Measurements from ENCODE around the gene SLC25A24. TPM values are rescaled to one million over a fixed set of nuclear protein-coding genes. Genes with fewer than 3 reads are reported as not detected.
"Not testable (repeated sequence)": the region's sequence is repeated elsewhere in the genome, so short reads cannot be mapped to it uniquely, and the experiment has no call there.

Gene SLC25A24
- total RNA-seq, 2 donors from 2014 or later: 8.8 to 17.3 TPM

GRCh38 chr1:108190001-108190634 lies 10.0 kb downstream of the SLC25A24 start:
- DNase-seq (ENCODE audit: low spot score) (no peak), ATAC-seq (no peak)
- Mint-ChIP-seq H3K4me1 (ENCODE audit: low read depth in 2 of 2) (no peaks in the 10 kb centered on the region), H3K27me3 (no peaks in the 10 kb centered on the region), H3K4me3 (no peak overlapping the region), H3K9me3 (peaks cover 6% of the 10 kb centered on the region), H3K36me3 (peaks cover 19% of the 10 kb centered on the region), H3K27ac (no peak overlapping the region)

- H3K27me3 Mint-ChIP-seq: no peaks in the 10 kb centered on the region
- peaks cover 6% of the 10 kb centered on the region for H3K9me3 Mint-ChIP-seq
- ATAC-seq (no peak), DNase-seq (ENCODE audit: low spot score) (no peak)
- H3K36me3 Mint-ChIP-seq: peaks cover 19% of the 10 kb centered on the region
- H3K4me3 Mint-ChIP-seq: no peak overlapping the region
- H3K4me1 Mint-ChIP-seq (ENCODE audit: low read depth in 2 of 2): no peaks in the 10 kb centered on the region
- no peak overlapping the region for H3K27ac Mint-ChIP-seq
These were observed 11.3 kb downstream of the SLC25A24 start for GRCh38 chr1:108188801-108189200.

- peaks cover 6 to 18% of the 10 kb centered on the region in 2 donors for H3K4me1 Mint-ChIP-seq (ENCODE audit: low read depth in 2 of 2)
- no peak overlapping the region for H3K27ac Mint-ChIP-seq
These were observed 17.0 kb downstream of the SLC25A24 start for GRCh38 chr1:108182959-108183700.

GRCh38 chr1:108179018-108179417 lies 21.1 kb downstream of the SLC25A24 start:
- no peak overlapping the region for H3K4me3 Mint-ChIP-seq
- no peaks in the 10 kb centered on the region for H3K27me3 Mint-ChIP-seq

More at GRCh38 chr1:108182959-108183700, 17.0 kb downstream of the SLC25A24 start:
- Mint-ChIP-seq H3K4me3 (no peak overlapping the region), H3K36me3 (peaks cover 34% of the 10 kb centered on the region), H3K9me3 (peaks cover 2% of the 10 kb centered on the region), H3K27me3 (no peaks in the 10 kb centered on the region)
- no peak for ATAC-seq
- DNase-seq (ENCODE audit: low spot score): no peak

GRCh38 chr1:108162409-108162808 lies 37.7 kb downstream of the SLC25A24 start:
- not testable (repeated sequence) for ATAC-seq; H3K9me3 Mint-ChIP-seq; H3K27me3 Mint-ChIP-seq; H3K36me3 Mint-ChIP-seq; H3K4me1 Mint-ChIP-seq (ENCODE audit: low read depth in 2 of 2); H3K4me3 Mint-ChIP-seq; H3K27ac Mint-ChIP-seq; DNase-seq (ENCODE audit: low spot score)

More at GRCh38 chr1:108179018-108179417, 21.1 kb downstream of the SLC25A24 start:
- Mint-ChIP-seq H3K36me3 (peaks cover 45% of the 10 kb centered on the region), H3K9me3 (no peaks in the 10 kb centered on the region), H3K27ac (no peak overlapping the region), H3K4me1 (ENCODE audit: low read depth in 2 of 2) (peaks cover 20 to 27% of the 10 kb centered on the region in 2 donors)
- DNase-seq (ENCODE audit: low spot score) (no peak), ATAC-seq (no peak)

- not testable (repeated sequence) for H3K9me3 Mint-ChIP-seq; H3K4me1 Mint-ChIP-seq (ENCODE audit: low read depth in 2 of 2); H3K27ac Mint-ChIP-seq; ATAC-seq; H3K4me3 Mint-ChIP-seq; H3K27me3 Mint-ChIP-seq; H3K36me3 Mint-ChIP-seq; DNase-seq (ENCODE audit: low spot score)
These were observed 40.2 kb downstream of the SLC25A24 start for GRCh38 chr1:108159951-108160350.

GRCh38 chr1:108158893-108159453 lies 41.2 kb downstream of the SLC25A24 start:
- Mint-ChIP-seq H3K27me3 (no peaks in the 10 kb centered on the region), H3K36me3 (no peaks in the 10 kb centered on the region), H3K4me3 (no peak overlapping the region), H3K4me1 (ENCODE audit: low read depth in 2 of 2) (no peaks in the 10 kb centered on the region), H3K27ac (no peak overlapping the region), H3K9me3 (no peaks in the 10 kb centered on the region)
- DNase-seq (ENCODE audit: low spot score) (no peak), ATAC-seq (no peak)

- ATAC-seq (no peak), DNase-seq (ENCODE audit: low spot score) (no peak)
- no peaks in the 10 kb centered on the region for H3K36me3 Mint-ChIP-seq
- no peaks in the 10 kb centered on the region for H3K4me1 Mint-ChIP-seq (ENCODE audit: low read depth in 2 of 2)
- H3K27ac Mint-ChIP-seq: no peak overlapping the region
- H3K4me3 Mint-ChIP-seq: no peak overlapping the region
- H3K9me3 Mint-ChIP-seq: no peaks in the 10 kb centered on the region
- no peaks in the 10 kb centered on the region for H3K27me3 Mint-ChIP-seq
These were observed 45.8 kb downstream of the SLC25A24 start for GRCh38 chr1:108154314-108154713.

GRCh38 chr1:108152782-108153222 lies 47.3 kb downstream of the SLC25A24 start:
- Mint-ChIP-seq H3K4me1 (ENCODE audit: low read depth in 2 of 2) (no peaks in the 10 kb centered on the region), H3K27ac (no peak overlapping the region), H3K4me3 (no peak overlapping the region), H3K9me3 (no peaks in the 10 kb centered on the region), H3K27me3 (no peaks in the 10 kb centered on the region), H3K36me3 (no peaks in the 10 kb centered on the region)
- DNase-seq (ENCODE audit: low spot score) (no peak), ATAC-seq (no peak)

- no peak for ATAC-seq
- Mint-ChIP-seq H3K27me3 (no peaks in the 10 kb centered on the region), H3K36me3 (peaks cover 11% of the 10 kb centered on the region), H3K4me1 (ENCODE audit: low read depth in 2 of 2) (no peaks in the 10 kb centered on the region), H3K9me3 (no peaks in the 10 kb centered on the region), H3K27ac (no peak overlapping the region), H3K4me3 (no peak overlapping the region)
- no peak for DNase-seq (ENCODE audit: low spot score)
These were observed 48.6 kb downstream of the SLC25A24 start for GRCh38 chr1:108151548-108151947.

GRCh38 chr1:108149796-108150467 lies 50.2 kb downstream of the SLC25A24 start:
- Mint-ChIP-seq H3K27ac (no peak overlapping the region), H3K9me3 (peaks cover 3% of the 10 kb centered on the region), H3K27me3 (no peaks in the 10 kb centered on the region), H3K4me1 (ENCODE audit: low read depth in 2 of 2) (no peaks in the 10 kb centered on the region), H3K36me3 (peaks cover 20% of the 10 kb centered on the region), H3K4me3 (no peak overlapping the region)
- no peak for DNase-seq (ENCODE audit: low spot score)
- ATAC-seq: no peak

GRCh38 chr1:108144569-108144968 lies 55.6 kb downstream of the SLC25A24 start:
- not testable (repeated sequence) for H3K4me3 Mint-ChIP-seq; H3K27me3 Mint-ChIP-seq; H3K4me1 Mint-ChIP-seq (ENCODE audit: low read depth in 2 of 2); H3K9me3 Mint-ChIP-seq; DNase-seq (ENCODE audit: low spot score); ATAC-seq; H3K27ac Mint-ChIP-seq
- peaks cover 40% of the 10 kb centered on the region for H3K36me3 Mint-ChIP-seq

GRCh38 chr1:108142773-108143394 lies 57.3 kb downstream of the SLC25A24 start:
- Mint-ChIP-seq H3K9me3 (peaks cover 3% of the 10 kb centered on the region), H3K4me1 (ENCODE audit: low read depth in 2 of 2) (peaks cover 5 to 10% of the 10 kb centered on the region in 2 donors), H3K27me3 (no peaks in the 10 kb centered on the region), H3K36me3 (peaks cover 46% of the 10 kb centered on the region), H3K27ac (no peak overlapping the region), H3K4me3 (no peak overlapping the region)
- DNase-seq (ENCODE audit: low spot score): no peak
- no peak for ATAC-seq

Measured in natural killer cell treated with Interleukin-12 subunit alpha and Interleukin-12 subunit beta and Interleukin-15 and Interleukin-18, amount 100 ng/mL, for 72 hours (primary cell).